HG02870 (cell line): ENCODE data around the gene CNN2.

Source experiments
- ATAC-seq: cut with Tn5 transposase; IDR thresholded peaks from one replicate; pipeline ENCODE4 v1.9.1; 2021; ENCODE audit warnings: mild to moderate bottlenecking, moderate library complexity; ENCODE audit not compliant: unreplicated experiment

Gene CNN2

GRCh38 chr19:995051-995827 is 31.2 kb upstream of the CNN2 start:
- no peak for ATAC-seq

- no peak for ATAC-seq
Measured at GRCh38 chr19:996051-996838, 30.2 kb upstream of the CNN2 start.

GRCh38 chr19:998064-998463 is 28.3 kb upstream of the CNN2 start:
- ATAC-seq = no peak

- ATAC-seq = no peak
Measured at GRCh38 chr19:999379-999719, 27.1 kb upstream of the CNN2 start.

- ATAC-seq = no peak
Measured at GRCh38 chr19:1000095-1000494, 26.3 kb upstream of the CNN2 start, which contains the start of gene GRIN3B. Gene GRIN3B, plus strand, starts transcription at chr19:1000419. Its CDS starts 19 bp downstream, at chr19:1000438.

- no peak for ATAC-seq
Measured at GRCh38 chr19:1000591-1001537, 25.5 kb upstream of the CNN2 start.

- ATAC-seq = no peak
Measured at GRCh38 chr19:1001538-1002166, 24.8 kb upstream of the CNN2 start.

- ATAC-seq = no peak
Measured at GRCh38 chr19:1002600-1002999, 23.8 kb upstream of the CNN2 start.

- ATAC-seq = no peak
Measured at GRCh38 chr19:1003283-1003682, 23.1 kb upstream of the CNN2 start.

- ATAC-seq = no peak
Measured at GRCh38 chr19:1004204-1004802, 22.1 kb upstream of the CNN2 start.

- no peak for ATAC-seq
Measured at GRCh38 chr19:1004803-1005664, 21.4 kb upstream of the CNN2 start.

- no peak for ATAC-seq
Measured at GRCh38 chr19:1006711-1007398, 19.6 kb upstream of the CNN2 start.

GRCh38 chr19:1007399-1008251 is 18.8 kb upstream of the CNN2 start:
- ATAC-seq = no peak

GRCh38 chr19:1008268-1009040 is 18.0 kb upstream of the CNN2 start:
- no peak for ATAC-seq

GRCh38 chr19:1009041-1009980 is 17.1 kb upstream of the CNN2 start:
- ATAC-seq = no peak

GRCh38 chr19:1009981-1010538 is 16.3 kb upstream of the CNN2 start:
- no peak for ATAC-seq
